Neural crest cell (in vitro differentiated cells): Measurements from ENCODE around the gene EIF4E1B. TPM values are rescaled to one million over a fixed set of nuclear protein-coding genes. Genes with fewer than 3 reads are reported as not detected.

Experiments
- DNase-seq: peaks from one replicate; pipeline ENCODE4 v3.0.0; 2021; ENCODE audit warnings: low read depth, mixed read lengths, low spot score
- H3K27ac Mint-ChIP-seq: one replicate; pipeline ENCODE4 v1.8.0; 2021; ENCODE audit warnings: mild to moderate bottlenecking, mixed read lengths; ENCODE audit not compliant: unreplicated experiment
- H3K27me3 Mint-ChIP-seq: 2 replicates; pipeline ENCODE4 v1.8.0; 2021; ENCODE audit warnings: low read depth, mild to moderate bottlenecking, mixed read lengths
- H3K36me3 Mint-ChIP-seq: 2 replicates; pipeline ENCODE4 v1.8.0; 2021; ENCODE audit warnings: low read depth, mild to moderate bottlenecking, mixed read lengths
- H3K4me1 Mint-ChIP-seq: 2 replicates; pipeline ENCODE4 v1.8.0; 2021; ENCODE audit warnings: mixed read lengths
- H3K4me3 Mint-ChIP-seq: one replicate; pipeline ENCODE4 v1.8.0; 2021; ENCODE audit warnings: mild to moderate bottlenecking, mixed read lengths
- H3K9me3 Mint-ChIP-seq: 2 replicates; pipeline ENCODE4 v1.8.0; 2021; ENCODE audit warnings: mixed read lengths
- CTCF ChIP-seq: fragments of 200-600 bp; sonication (generic); conservative IDR thresholded peaks from 2 replicates; pipeline ENCODE4 v1.5.0; 2021; ENCODE audit warnings: antibody characterized with exemption, mild to moderate bottlenecking
- total RNA-seq: library from RNA; stranded (reverse); gene quantifications from 2 replicates; pipeline ENCODE4 v1.2.1, GENCODE V29; 2021

EIF4E1B gene
- total RNA-seq, 1 donor from 2014 or later = not detected

GRCh38 chr5:176646707-176647029, 16.2 kb downstream of the EIF4E1B start:
- H3K9me3 Mint-ChIP-seq = no peaks in the 10 kb centered on the region
- H3K27me3 Mint-ChIP-seq = no peaks in the 10 kb centered on the region
- TF ChIP-seq CTCF = no peak
- peak overlapping the region; percentile 98 for H3K27ac Mint-ChIP-seq
- no peaks in the 10 kb centered on the region for H3K36me3 Mint-ChIP-seq
- peak overlapping the region; percentile 80 for H3K4me3 Mint-ChIP-seq
- DNase-seq = no peak
- peaks cover 17% of the 10 kb centered on the region for H3K4me1 Mint-ChIP-seq

DNA sequence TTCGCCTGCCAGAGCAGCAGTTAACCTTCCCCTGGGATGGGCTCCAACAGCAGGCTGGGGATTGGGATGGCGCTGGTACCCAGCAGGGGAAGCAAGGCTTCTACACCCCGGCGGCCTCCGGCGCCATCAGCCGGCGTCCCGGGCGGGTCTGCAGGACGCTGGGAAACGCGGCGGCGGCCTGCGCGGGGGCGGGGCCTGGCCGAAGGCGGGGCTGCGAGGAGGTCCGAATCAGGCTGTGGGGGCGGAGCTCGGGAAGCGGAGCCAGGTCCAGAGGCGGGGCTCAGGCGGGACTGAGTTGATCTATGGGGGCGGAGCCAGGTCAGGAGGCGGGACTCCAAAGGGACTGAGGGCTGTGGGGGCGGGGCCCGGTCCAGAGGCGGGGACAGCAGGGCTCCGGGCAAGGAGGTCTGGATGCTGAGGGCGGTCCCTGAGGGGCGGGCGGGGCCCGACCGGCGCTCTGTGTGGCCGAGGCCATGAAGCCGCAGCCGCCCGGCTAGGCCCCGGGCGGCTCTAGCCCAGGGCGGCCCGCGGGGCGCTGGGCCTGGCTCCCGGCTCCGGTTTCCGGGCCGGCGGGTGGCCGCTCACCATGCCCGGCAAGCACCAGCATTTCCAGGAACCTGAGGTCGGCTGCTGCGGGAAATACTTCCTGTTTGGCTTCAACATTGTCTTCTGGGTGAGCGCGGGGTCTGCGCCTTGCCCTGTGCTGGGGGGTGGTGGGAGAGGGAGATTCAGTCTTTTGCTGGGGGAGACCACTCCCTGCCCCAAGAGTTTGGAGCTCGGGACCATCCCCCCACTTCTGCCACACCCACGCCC, 16.8 kb downstream of the EIF4E1B start, which contains the start of gene TSPAN17:
Gene TSPAN17 (plus strand): TSS at position 455 of the 813 bp plus-strand sequence. CDS start 132 bp downstream, at position 587.
- Mint-ChIP-seq H3K27ac (peak within 1 kb of the TSS; percentile 98), H3K27me3 (no peaks in the 10 kb centered on the region), H3K9me3 (no peaks in the 10 kb centered on the region), H3K4me1 (peaks cover 17% of the 10 kb centered on the region), H3K36me3 (no peaks in the 10 kb centered on the region), H3K4me3 (peak within 1 kb of the TSS; percentile 84)
- DNase-seq = peak; percentile 100
- no peak for TF ChIP-seq CTCF

DNA sequence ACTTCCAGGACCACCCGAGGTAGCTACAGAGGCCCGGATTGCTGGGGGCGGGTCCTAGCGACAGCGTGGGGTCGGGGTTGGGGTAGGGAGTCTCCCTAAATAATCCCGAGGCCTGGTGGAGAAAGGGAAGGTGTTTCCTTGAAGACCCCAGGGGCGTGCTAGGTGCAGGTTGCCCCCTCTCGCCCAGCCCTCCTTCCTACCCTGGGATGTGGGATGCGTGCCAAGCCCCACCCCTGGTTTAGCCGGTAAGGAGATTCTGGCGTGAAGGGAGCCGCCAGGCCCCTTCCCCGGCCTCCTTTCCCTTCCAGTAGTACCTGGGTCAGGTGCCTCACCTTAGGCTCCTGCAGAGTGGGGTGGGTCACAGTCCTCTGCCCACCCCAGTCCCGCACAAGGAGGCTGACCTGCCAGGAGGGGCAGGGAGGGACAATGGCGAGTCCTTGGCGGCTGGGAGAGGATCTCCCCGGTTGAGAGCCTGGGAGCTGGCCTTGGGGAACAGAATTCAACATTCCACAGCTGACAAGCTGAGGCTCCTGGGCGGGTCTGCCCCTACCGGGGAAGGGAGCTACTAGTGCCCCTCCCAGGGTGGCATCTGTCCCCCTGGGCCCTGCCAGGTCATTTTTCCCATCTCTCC, 17.5 kb downstream of the EIF4E1B start:
- Mint-ChIP-seq H3K36me3 (no peaks in the 10 kb centered on the region), H3K4me3 (peak overlapping the region; percentile 84), H3K27ac (peak overlapping the region; percentile 75), H3K9me3 (no peaks in the 10 kb centered on the region), H3K4me1 (peaks cover 17% of the 10 kb centered on the region), H3K27me3 (no peaks in the 10 kb centered on the region)
- no peak for TF ChIP-seq CTCF
- no peak for DNase-seq

GRCh38 chr5:176648474-176649194, 18.2 kb downstream of the EIF4E1B start:
- Mint-ChIP-seq H3K4me1 (peaks cover 17% of the 10 kb centered on the region), H3K36me3 (peaks cover 3% of the 10 kb centered on the region), H3K27ac (no peak overlapping the region), H3K9me3 (no peaks in the 10 kb centered on the region), H3K27me3 (no peaks in the 10 kb centered on the region), H3K4me3 (peak overlapping the region; percentile 67)
- TF ChIP-seq CTCF = no peak
- DNase-seq = no peak

GRCh38 chr5:176650354-176650884, 19.9 kb downstream of the EIF4E1B start:
- Mint-ChIP-seq H3K9me3 (no peaks in the 10 kb centered on the region), H3K27ac (peak overlapping the region; percentile 31), H3K4me1 (peaks cover 17% of the 10 kb centered on the region), H3K36me3 (peaks cover 3% of the 10 kb centered on the region), H3K27me3 (no peaks in the 10 kb centered on the region), H3K4me3 (peak overlapping the region; percentile 41)
- no peak for DNase-seq
- no peak for TF ChIP-seq CTCF
